Activated CD8-positive, alpha-beta memory T cell treated with anti-CD3 and anti-CD28 coated beads, Interleukin-2, amount 10 ng/mL, durations not matched to agents 7 days and 5 days (primary cell): ENCODE results near the gene NPIPB6. TPM values are rescaled to one million over a fixed set of nuclear protein-coding genes. Genes with fewer than 3 reads are reported as not detected.

Experiments
- ATAC-seq: fragments of 150-1000 bp; cut with Tn5 transposase; one replicate; pipeline ENCODE4 v1.10.0; 2021; ENCODE audit warnings: moderate library complexity
- CTCF ChIA-PET: fragments of 350-600 bp; sonication (Branson Sonifier 250); formaldehyde crosslinking; loops from one replicate; lab custom pipeline; 2021; ENCODE audit warnings: antibody characterized with exemption; lab: Charles Lee
- DNase-seq: peaks from one replicate; pipeline ENCODE4 v3.0.0-alpha.2; 2020
- H3K27ac Mint-ChIP-seq: one replicate; pipeline ENCODE4 v1.8.0; 2021; ENCODE audit warnings: mild to moderate bottlenecking, mixed read lengths
- H3K27me3 Mint-ChIP-seq: one replicate; pipeline ENCODE4 v1.8.0; 2021; ENCODE audit warnings: mixed read lengths
- H3K36me3 Mint-ChIP-seq: one replicate; pipeline ENCODE4 v1.8.0; 2021; ENCODE audit warnings: mild to moderate bottlenecking, mixed read lengths
- H3K4me1 Mint-ChIP-seq: one replicate; pipeline ENCODE4 v1.8.0; 2021; ENCODE audit warnings: mixed read lengths
- H3K4me3 Mint-ChIP-seq: one replicate; pipeline ENCODE4 v1.8.0; 2021; ENCODE audit warnings: mild to moderate bottlenecking, moderate library complexity, mixed read lengths
- H3K9me3 Mint-ChIP-seq: one replicate; pipeline ENCODE4 v1.8.0; 2022; ENCODE audit warnings: low read depth, mixed read lengths
- total RNA-seq, 2 experiments: library from RNA; stranded (reverse); gene quantifications; one replicate each; pipeline ENCODE4 v1.2.3, GENCODE V29; 2021

The NPIPB6 gene
- total RNA-seq, 2 experiments from 2014 or later, result 2.0 to 4.6 TPM

DNA sequence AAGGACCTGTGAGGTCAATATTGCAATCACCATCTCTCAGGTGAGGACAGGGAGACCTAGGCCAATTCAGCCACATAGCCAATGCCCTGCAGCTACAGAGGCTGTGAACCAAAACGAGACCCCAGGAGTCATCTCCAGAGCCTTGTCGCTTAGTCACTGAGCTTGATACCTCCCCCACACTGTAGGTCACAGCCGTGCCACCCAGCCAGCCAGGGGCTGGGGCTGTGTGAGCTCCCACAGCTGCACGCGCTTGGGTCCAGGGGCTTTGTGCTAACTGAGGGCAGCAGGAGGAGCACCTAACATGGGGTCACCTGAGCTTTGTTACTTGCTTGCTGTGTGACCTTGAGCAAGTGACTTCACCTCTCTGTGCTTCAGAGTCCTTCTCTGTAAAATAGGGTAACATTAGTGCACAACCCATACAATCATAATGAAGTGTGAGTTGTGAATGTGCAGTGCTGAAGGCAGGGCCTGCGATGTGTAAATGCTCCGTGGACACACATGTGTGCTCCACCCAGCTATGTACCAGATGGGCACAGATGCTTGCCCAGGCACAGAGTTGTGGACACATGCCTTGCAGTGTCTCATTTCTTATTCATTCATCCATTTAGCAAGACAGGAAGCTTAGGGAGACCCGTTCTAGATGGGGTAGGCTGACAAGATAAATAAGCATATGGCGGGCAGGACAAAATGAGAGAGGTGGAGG, 45.1 kb downstream of the NPIPB6 start:
- DNase-seq (no peak), ATAC-seq (no peak)
- no peak overlapping the region for H3K27ac Mint-ChIP-seq

DNA sequence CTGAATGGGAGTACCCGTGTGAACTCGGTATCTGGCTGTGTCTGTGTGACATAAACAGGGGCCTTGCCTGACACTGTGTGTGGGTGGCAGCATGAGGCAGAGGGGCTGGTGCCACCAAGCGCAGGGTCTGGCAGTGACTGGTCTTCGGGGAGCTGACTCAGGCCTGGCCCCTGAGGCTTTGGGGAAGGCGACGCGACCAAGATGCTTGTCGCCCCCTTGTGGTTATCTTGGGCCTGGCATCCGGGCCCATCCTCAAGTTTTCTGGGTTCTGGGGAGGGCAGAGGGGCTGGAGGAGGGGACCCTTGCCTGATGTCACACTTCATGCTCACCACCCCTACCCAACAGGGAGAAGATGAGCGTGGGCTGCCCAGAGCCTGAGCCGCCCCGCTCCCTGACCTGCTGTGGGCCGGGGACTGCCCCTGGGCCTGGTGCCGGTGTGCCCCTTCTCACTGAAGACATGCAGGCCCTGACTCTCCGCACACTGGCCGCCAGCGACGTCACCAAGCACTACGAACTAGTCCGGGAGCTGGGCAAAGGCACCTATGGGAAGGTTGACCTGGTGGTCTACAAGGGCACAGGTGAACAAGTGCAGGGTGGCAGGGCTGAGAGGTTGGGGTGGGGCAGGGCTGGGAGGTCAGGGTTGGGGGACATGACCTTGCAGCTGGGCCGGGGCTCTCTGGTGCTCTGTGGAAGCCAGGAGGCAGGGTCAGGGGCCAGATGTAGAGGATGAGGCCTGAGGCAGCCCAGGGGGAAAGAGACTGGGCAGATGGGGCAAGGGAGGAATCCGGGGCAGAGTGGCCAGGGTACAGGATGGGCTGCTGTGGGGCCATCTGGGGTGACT, 46.0 kb downstream of the NPIPB6 start:
- Mint-ChIP-seq H3K27ac (no peak overlapping the region), H3K36me3 (no peaks in the 10 kb centered on the region), H3K27me3 (no peaks in the 10 kb centered on the region), H3K9me3 (no peaks in the 10 kb centered on the region), H3K4me1 (peaks cover 10% of the 10 kb centered on the region), H3K4me3 (no peak overlapping the region)
- CTCF ChIA-PET, result interaction anchor here (0.6 to 15.5 kb wide), 17 partner anchors 9 to 203 kb away, joined by 3 to 347 read pairs (median 5); partner anchors contain the start of gene SBK1
- ATAC-seq, result peak; percentile 80
- DNase-seq, result peak; percentile 79

More for the DNA sequence above, 45.1 kb downstream of the NPIPB6 start:
- H3K4me3 Mint-ChIP-seq, result no peak overlapping the region
- no peaks in the 10 kb centered on the region for H3K27me3 Mint-ChIP-seq
- CTCF ChIA-PET, result interaction anchor here (0.6 to 15.5 kb wide), 9 partner anchors 8 to 82 kb away, joined by 3 to 347 read pairs (median 10); no protein-coding TSS in a partner anchor
- no peaks in the 10 kb centered on the region for H3K36me3 Mint-ChIP-seq
- peaks cover 5% of the 10 kb centered on the region for H3K4me1 Mint-ChIP-seq
- no peaks in the 10 kb centered on the region for H3K9me3 Mint-ChIP-seq

DNA sequence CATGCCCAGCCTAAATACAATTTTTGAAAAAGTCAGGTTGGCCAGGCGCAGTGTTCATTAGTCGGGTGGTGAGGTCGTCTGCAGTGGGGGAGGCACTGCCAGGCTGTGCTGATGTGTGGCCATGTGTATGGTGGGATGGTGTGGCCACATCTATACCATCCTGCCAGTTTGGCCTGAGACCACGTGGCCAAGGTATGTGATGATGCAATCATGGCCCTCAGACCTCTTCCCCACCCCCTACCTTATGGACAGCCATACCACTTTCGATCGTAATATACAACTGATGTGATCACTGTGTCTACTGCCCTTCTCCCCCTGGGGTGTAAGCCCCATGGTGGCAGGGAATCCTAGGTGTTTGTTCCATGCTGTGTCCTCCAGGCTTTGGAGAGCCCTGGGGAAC, 47.3 kb downstream of the NPIPB6 start:
- H3K27ac Mint-ChIP-seq, result no peak overlapping the region
- ATAC-seq, result no peak
- no peak for DNase-seq
- no peaks in the 10 kb centered on the region for H3K36me3 Mint-ChIP-seq
- CTCF ChIA-PET, result interaction anchor here (0.6 to 15.5 kb wide), 12 partner anchors 9 to 1078 kb away, joined by 3 to 347 read pairs (median 8); partner anchors contain the start of gene SBK1
- peaks cover 19% of the 10 kb centered on the region for H3K4me1 Mint-ChIP-seq
- H3K4me3 Mint-ChIP-seq, result no peak overlapping the region
- H3K27me3 Mint-ChIP-seq, result no peaks in the 10 kb centered on the region
- no peaks in the 10 kb centered on the region for H3K9me3 Mint-ChIP-seq

DNA sequence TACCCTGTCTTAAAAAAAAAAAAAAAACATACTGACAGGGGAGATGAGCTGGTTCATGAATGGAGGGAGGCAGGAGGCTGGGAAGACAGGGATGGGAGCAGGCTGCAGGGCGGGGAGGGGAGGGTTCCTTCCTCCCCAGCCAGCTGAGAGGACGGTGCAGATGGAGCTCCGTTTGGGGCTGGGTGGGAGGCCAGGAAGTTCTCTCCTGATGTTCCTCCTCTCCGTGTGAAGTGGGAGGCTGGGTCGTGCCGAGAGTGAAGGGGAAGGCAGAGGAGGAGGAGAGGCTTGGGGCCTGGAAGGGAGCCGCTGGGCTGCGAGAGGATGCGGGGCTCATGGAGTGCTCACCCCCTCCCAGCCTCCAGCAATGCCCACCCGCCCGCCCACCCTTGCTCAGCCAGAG, 49.7 kb downstream of the NPIPB6 start:
- peaks cover 7% of the 10 kb centered on the region for H3K36me3 Mint-ChIP-seq
- DNase-seq (no peak), ATAC-seq (no peak)
- CTCF ChIA-PET, result interaction anchor here (1.3 to 15.5 kb wide), 3 partner anchors 19 to 34 kb away, joined by 3 to 347 read pairs (median 7); no protein-coding TSS in a partner anchor
- no peak overlapping the region for H3K4me3 Mint-ChIP-seq
- H3K4me1 Mint-ChIP-seq, result peaks cover 43% of the 10 kb centered on the region
- H3K27me3 Mint-ChIP-seq, result no peaks in the 10 kb centered on the region
- no peak overlapping the region for H3K27ac Mint-ChIP-seq
- H3K9me3 Mint-ChIP-seq, result no peaks in the 10 kb centered on the region

DNA sequence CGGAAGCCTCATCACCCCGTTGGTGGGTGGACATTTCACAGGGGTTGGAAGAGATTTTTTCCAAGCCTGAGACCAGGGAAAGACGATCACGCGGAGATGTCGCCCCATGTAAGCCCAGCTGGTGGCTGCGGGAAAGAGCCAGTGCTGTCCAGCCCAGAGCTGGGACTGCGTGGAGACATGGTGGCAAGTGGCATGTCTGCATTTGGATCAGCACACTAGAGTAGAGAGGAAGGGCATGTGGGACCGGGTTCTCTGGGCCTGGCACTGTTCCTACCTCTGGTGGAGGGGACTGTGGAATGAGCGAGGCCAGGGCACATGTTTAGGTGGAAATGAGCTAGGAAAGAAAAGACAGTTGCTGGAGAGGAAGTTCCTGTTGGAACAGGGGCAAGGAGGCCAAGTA, 51.0 kb downstream of the NPIPB6 start:
- Mint-ChIP-seq H3K36me3 (peaks cover 7% of the 10 kb centered on the region), H3K27me3 (no peaks in the 10 kb centered on the region), H3K4me1 (peaks cover 42% of the 10 kb centered on the region), H3K27ac (no peak overlapping the region), H3K9me3 (no peaks in the 10 kb centered on the region), H3K4me3 (no peak overlapping the region)
- CTCF ChIA-PET, result interaction anchor here (0.9 to 15.5 kb wide), 4 partner anchors 9 to 32 kb away, joined by 3 to 347 read pairs (median 6); no protein-coding TSS in a partner anchor
- ATAC-seq (no peak), DNase-seq (no peak)

DNA sequence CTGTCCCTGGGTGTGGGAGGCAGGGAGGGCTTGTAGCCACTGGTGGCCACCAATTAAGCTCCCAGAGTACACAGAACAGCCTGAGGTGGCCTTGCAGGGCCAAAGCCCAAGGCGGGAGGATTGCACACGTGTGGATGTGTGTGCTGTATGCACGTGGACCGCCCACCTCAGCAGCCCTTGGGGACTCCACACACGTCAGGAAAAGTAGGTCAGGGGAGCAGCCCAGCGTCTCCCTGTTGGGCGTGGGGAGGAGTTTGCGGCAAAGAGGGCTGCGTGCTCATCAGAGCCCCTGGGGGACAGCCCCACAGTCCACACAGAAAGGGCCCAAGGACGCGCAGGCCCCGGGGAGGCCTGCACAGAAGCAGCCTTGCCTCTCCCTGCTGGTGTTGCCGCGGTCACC, 51.4 kb downstream of the NPIPB6 start:
- Mint-ChIP-seq H3K9me3 (no peaks in the 10 kb centered on the region), H3K4me1 (peaks cover 41% of the 10 kb centered on the region), H3K27me3 (no peaks in the 10 kb centered on the region), H3K36me3 (peaks cover 7% of the 10 kb centered on the region), H3K4me3 (no peak overlapping the region), H3K27ac (no peak overlapping the region)
- no peak for ATAC-seq
- no peak for DNase-seq
- CTCF ChIA-PET, result interaction anchor here (0.9 to 15.5 kb wide), 4 partner anchors 9 to 32 kb away, joined by 4 to 347 read pairs (median 10); no protein-coding TSS in a partner anchor

DNA sequence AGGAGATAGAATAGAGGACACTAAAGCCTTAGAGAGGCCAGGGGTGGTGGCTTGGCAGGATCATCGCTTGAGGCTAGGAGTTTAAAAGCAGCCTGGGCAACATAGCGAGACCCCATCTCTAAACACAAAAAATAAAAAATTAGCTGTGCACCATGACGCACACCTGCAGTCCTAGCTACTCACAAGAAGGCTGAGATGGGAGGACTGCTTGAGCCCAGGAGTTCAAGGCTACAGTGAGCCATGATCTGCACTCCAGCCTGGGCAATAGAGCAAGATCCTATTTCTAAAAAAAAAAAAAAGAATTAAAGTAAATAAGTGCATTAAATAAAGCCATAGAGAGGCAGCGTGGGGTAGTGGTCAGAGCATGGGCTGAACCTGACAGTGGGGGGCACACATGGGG, 51.9 kb downstream of the NPIPB6 start:
- Mint-ChIP-seq H3K9me3 (no peaks in the 10 kb centered on the region), H3K36me3 (peaks cover 7% of the 10 kb centered on the region), H3K4me1 (peaks cover 38% of the 10 kb centered on the region), H3K27me3 (no peaks in the 10 kb centered on the region), H3K4me3 (no peak overlapping the region), H3K27ac (peak overlapping the region; percentile 90)
- DNase-seq (no peak), ATAC-seq (no peak)
- CTCF ChIA-PET, result interaction anchor here (2.5 to 15.5 kb wide), 3 partner anchors 10 to 31 kb away, joined by 7 to 347 read pairs (median 14); no protein-coding TSS in a partner anchor

DNA sequence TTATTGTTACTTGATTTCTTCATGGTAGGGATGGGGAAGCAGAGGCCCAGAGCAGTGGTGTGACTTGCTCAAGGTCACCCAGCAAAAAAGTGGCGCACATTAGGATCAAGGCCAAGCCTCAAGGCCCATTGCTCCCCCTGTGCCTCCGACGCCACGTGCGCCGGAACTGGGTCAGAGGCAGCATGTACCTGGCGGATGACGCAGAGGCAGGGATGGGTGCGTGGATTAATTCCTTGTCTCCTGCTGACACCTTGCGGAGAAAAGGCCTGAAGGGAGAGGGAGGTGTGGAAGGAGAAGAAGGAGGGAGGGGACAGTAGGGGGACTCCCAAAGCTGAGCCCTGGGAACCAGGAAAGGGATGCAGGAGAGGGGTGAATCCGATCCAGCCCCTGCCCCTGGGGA, 52.5 kb downstream of the NPIPB6 start:
- Mint-ChIP-seq H3K27me3 (no peaks in the 10 kb centered on the region), H3K4me3 (no peak overlapping the region), H3K4me1 (peaks cover 38% of the 10 kb centered on the region), H3K36me3 (peaks cover 7% of the 10 kb centered on the region), H3K27ac (peak overlapping the region; percentile 90), H3K9me3 (no peaks in the 10 kb centered on the region)
- no peak for DNase-seq
- no peak for ATAC-seq
- CTCF ChIA-PET, result interaction anchor here (1.2 to 15.5 kb wide), 6 partner anchors 8 to 169 kb away, joined by 4 to 347 read pairs (median 6); partner anchors contain the start of gene SBK1

DNA sequence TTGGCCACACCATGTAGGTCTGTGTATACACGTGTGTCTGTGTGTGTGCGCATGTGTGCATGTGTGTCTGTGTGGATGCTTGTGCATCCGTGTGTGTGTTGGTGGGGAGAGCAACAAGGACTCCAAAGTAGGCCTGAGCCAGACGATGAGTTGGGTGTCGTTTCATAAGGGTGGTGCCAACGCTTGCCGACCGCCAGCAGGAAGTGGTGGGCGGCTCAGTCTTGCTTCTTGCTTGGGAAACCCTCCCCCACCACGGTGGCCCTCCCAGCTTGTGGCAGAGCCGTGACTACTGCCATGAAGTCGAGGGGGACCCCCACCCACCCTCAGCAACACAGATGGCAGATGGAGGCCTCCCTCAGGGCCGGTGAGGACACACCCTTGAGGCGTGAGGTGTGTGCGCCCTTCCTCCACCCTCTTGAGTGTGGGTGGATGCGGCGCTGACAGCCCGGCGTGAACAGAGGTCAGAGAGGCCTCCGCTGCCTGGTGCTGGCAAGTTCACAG, 53.4 kb downstream of the NPIPB6 start:
- DNase-seq, result peak; percentile 94
- H3K4me3 Mint-ChIP-seq, result peak overlapping the region; percentile 36

DNA sequence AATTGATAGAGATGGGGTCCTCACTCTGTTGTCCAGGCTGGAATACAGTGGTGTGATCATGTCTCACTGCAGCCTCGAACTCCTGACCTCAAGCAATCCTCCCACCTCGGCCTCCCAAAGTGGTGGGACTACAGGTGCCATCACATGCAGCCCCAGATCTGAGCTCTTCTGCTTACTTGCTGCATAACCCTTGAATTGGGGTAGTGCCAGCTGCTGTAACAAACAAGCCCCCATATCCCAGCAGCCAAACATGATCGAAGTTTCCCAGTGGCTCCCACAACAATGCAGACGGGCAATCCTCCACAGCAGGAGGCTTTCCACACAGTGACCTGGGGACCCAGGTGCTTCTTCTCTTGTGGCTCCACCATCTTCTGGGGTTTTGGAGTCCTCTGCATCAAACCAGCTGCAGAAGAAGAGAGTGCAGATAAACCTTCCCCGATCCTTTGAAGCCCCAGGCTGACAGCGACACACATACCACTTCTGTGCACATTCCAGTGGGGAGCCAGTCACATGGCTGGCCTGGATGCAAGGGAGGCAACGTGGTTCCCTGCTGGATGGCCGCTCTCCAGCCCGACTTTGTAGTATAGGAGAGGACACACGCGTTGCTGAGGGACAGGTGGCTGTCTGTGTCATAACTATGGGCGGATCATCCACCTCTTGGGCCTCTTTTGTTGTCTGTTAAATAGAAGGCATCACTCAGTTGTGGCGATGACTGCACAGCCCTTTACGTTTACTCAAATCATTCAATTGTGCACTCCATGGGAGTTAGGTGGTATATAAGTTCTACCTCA, 54.3 kb downstream of the NPIPB6 start:
- Mint-ChIP-seq H3K9me3 (no peaks in the 10 kb centered on the region), H3K4me1 (peaks cover 38% of the 10 kb centered on the region), H3K27me3 (no peaks in the 10 kb centered on the region), H3K4me3 (no peak overlapping the region), H3K36me3 (peaks cover 7% of the 10 kb centered on the region), H3K27ac (peak overlapping the region; percentile 74)
- no peak for ATAC-seq
- no peak for DNase-seq
- CTCF ChIA-PET, result interaction anchor here (0.8 to 15.5 kb wide), 5 partner anchors 8 to 29 kb away, joined by 3 to 347 read pairs (median 8); no protein-coding TSS in a partner anchor

More for the DNA sequence above, 53.4 kb downstream of the NPIPB6 start:
- peaks cover 7% of the 10 kb centered on the region for H3K36me3 Mint-ChIP-seq
- H3K27ac Mint-ChIP-seq, result peak overlapping the region; percentile 90
- H3K9me3 Mint-ChIP-seq, result no peaks in the 10 kb centered on the region
- peak; percentile 94 for ATAC-seq
- peaks cover 38% of the 10 kb centered on the region for H3K4me1 Mint-ChIP-seq
- CTCF ChIA-PET, result interaction anchor here (1.2 to 15.5 kb wide), 6 partner anchors 9 to 169 kb away, joined by 4 to 347 read pairs (median 6); partner anchors contain the start of gene SBK1
- no peaks in the 10 kb centered on the region for H3K27me3 Mint-ChIP-seq

DNA sequence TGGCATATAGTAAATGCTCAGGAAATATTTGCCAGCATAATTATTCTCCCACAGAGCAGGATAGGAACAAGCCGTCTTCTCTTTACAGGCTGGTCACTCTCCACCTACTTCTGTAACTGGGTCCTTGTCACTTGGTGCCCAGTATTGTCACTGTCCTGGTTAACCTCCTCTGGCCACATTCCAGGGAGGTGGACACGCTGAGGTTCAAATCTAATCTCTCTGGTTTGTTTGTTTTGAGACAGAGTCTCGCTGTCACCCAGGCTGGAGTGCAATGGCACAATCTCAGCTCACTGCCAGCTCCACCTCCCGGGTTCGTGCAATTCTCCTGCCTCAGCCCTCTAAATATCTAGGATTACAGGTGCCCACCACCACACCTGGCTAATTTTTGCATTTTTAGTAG, 55.4 kb downstream of the NPIPB6 start:
- no peak overlapping the region for H3K27ac Mint-ChIP-seq
- H3K27me3 Mint-ChIP-seq, result no peaks in the 10 kb centered on the region
- ATAC-seq, result no peak
- no peak overlapping the region for H3K4me3 Mint-ChIP-seq
- DNase-seq, result no peak
- CTCF ChIA-PET, result interaction anchor here (0.7 to 15.5 kb wide), 4 partner anchors 9 to 28 kb away, joined by 3 to 347 read pairs (median 6); no protein-coding TSS in a partner anchor
- peaks cover 7% of the 10 kb centered on the region for H3K36me3 Mint-ChIP-seq
- peaks cover 38% of the 10 kb centered on the region for H3K4me1 Mint-ChIP-seq
- H3K9me3 Mint-ChIP-seq, result no peaks in the 10 kb centered on the region

DNA sequence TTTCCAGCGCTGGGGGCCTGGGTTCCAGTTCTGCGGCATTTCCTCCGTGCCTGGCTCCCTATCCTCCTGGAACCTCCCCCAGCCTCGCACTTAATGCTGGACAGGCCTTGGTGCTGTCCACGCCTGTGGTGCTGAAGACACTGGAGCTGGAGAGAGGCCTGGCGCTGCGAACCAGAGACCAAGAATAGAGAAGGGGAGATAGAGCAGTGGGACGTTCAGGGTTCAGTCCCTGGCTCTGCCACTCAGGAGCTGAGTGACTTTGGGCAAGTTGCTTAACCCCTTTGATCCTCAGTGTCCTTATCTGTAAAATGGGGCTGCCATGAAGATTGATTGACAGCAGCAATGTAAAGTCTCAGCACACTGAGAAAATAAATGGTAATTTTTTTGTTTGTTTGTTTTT, 59.1 kb downstream of the NPIPB6 start:
- Mint-ChIP-seq H3K27ac (no peak overlapping the region), H3K4me1 (peaks cover 6% of the 10 kb centered on the region), H3K36me3 (peaks cover 5% of the 10 kb centered on the region), H3K9me3 (no peaks in the 10 kb centered on the region), H3K4me3 (no peak overlapping the region), H3K27me3 (no peaks in the 10 kb centered on the region)
- DNase-seq (no peak), ATAC-seq (no peak)
- CTCF ChIA-PET, result interaction anchor here (1.1 to 1.8 kb wide), 3 partner anchors 11 to 26 kb away, joined by 3 to 7 read pairs (median 5); partner anchors contain the start of gene SBK1
